Measurements from ENCODE around the gene KIF20A. TPM values are rescaled to one million over a fixed set of nuclear protein-coding genes. Genes with fewer than 3 reads are reported as not detected.

Gene KIF20A
- not detected for total RNA-seq

DNA sequence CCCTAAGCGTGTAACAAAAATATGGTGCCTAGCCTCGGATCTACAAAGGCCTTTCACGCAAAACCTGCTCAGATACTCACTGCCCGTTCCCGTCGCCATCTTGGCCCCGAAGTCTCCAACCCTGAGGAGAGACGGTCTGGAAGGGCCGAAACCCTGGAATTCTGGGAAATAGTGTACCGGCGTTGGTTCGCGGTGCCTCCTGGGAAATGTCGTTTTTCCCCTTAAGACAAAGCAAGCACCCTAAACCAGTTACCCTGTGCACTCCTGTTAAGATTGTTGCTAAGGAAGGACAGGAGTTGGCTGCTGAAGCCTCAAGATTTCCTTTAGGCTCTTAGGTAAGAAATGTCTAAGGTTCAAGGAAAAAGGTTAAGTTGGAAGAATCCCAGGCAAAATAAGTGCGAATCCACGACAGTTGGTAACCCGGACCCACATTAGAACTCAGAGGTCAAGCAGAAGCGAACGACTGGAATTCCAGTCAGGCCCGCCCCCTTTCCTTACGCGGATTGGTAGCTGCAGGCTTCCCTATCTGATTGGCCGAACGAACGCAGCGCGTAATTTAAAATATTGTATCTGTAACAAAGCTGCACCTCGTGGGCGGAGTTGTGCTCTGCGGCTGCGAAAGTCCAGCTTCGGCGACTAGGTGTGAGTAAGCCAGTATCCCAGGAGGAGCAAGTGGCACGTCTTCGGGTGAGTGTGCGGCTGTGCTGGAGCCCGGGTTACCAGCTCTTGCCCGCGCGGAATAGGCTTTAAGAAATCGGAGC is at the start of gene KIF20A, which contains the start of gene BRD8:
KIF20A (plus strand) TSS at position 597 of the 761 bp plus-strand sequence. CDS start 569 bp downstream, outside the sequence.
BRD8 (minus strand) TSS at position 115 of the 761 bp plus-strand sequence; CDS start at position 99, 16 bp downstream.
- peaks cover 17 to 34% of the 10 kb centered on the region in 2 donors for H3K36me3 ChIP-seq
- H3K9me3 ChIP-seq: no peaks in the 10 kb centered on the region
- intact Hi-C loops (cut with DNase I): loop anchor here (2.0 to 5.0 kb wide), 3 partner anchors 34 to 174 kb away; partner anchors contain the start of genes CDC23, CDC25C and KDM3B
- TF ChIP-seq, protein P1, sequence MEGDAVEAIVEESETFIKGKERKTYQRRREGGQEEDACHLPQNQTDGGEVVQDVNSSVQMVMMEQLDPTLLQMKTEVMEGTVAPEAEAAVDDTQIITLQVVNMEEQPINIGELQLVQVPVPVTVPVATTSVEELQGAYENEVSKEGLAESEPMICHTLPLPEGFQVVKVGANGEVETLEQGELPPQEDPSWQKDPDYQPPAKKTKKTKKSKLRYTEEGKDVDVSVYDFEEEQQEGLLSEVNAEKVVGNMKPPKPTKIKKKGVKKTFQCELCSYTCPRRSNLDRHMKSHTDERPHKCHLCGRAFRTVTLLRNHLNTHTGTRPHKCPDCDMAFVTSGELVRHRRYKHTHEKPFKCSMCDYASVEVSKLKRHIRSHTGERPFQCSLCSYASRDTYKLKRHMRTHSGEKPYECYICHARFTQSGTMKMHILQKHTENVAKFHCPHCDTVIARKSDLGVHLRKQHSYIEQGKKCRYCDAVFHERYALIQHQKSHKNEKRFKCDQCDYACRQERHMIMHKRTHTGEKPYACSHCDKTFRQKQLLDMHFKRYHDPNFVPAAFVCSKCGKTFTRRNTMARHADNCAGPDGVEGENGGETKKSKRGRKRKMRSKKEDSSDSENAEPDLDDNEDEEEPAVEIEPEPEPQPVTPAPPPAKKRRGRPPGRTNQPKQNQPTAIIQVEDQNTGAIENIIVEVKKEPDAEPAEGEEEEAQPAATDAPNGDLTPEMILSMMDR (IDR thresholded peaks at IDR 0.05): no peak
- no peaks in the 10 kb centered on the region for H3K27me3 ChIP-seq
- H3K4me3 ChIP-seq: peak within 1 kb of the TSS; percentile 82 to 94
- H3K4me1 ChIP-seq: peaks cover 0 to 9% of the 10 kb centered on the region in 2 donors
- DNase-seq (ENCODE audit: low spot score in 2 of 2): peak; percentile 89 to 98
- peak within 1 kb of the TSS; percentile 75 to 79 for H3K27ac ChIP-seq

DNA sequence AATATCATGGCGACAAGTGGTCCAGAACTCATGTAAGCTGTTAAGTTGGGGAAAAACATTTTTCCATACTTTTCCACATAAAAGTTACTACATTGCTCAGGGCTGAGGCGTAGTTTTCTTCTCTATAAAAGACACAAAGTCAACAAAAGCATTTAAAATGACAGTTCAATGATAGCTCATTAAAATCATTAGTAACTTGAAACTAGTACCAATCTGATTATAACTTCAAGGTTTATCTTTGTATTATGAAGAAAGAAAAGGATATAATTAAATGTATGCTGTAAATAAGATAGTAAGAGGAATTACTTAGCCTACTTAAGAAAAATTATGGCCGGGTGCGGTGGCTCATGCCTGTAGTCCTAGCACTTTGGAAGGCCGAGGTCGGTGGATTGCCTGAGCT is 49.6 kb upstream of the KIF20A start:
- intact Hi-C loops (cut with DNase I): no loop called here
- H3K36me3 ChIP-seq: no peaks in the 10 kb centered on the region
- H3K4me3 ChIP-seq: no peak overlapping the region
- no peaks in the 10 kb centered on the region for H3K4me1 ChIP-seq
- H3K9me3 ChIP-seq: no peaks in the 10 kb centered on the region
- TF ChIP-seq, protein P1 (IDR thresholded peaks at IDR 0.05): no peak
- no peak for DNase-seq (ENCODE audit: low spot score in 2 of 2)
- no peak overlapping the region for H3K27ac ChIP-seq
- no peaks in the 10 kb centered on the region for H3K27me3 ChIP-seq

DNA sequence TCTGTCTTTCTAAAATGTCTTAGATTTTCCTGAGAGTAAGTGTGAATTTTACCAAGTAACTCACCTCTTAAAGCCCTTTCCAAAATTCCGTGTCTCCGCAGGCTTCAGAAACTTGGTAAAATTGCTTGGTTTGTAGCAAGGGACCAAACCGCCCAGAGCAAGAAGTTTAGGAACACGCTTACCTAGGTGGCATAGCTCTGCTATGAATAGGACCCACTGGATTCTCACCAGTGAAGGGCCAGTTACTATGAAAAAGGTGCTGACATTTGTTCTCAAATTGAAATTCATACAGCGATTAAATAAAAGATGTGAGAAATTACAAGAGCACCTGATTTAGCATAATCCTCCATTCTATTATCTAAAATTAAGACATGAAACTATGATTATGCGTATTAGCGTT is 46.4 kb upstream of the KIF20A start:
- no peak for DNase-seq (ENCODE audit: low spot score in 2 of 2)
- H3K36me3 ChIP-seq: no peaks in the 10 kb centered on the region
- no peak overlapping the region for H3K27ac ChIP-seq
- no peaks in the 10 kb centered on the region for H3K27me3 ChIP-seq
- no peaks in the 10 kb centered on the region for H3K4me1 ChIP-seq
- intact Hi-C loops (cut with DNase I): loop anchor here (2.0 to 10.0 kb wide), 2 partner anchors 356 to 508 kb away; no protein-coding TSS in a partner anchor
- H3K9me3 ChIP-seq: no peaks in the 10 kb centered on the region
- TF ChIP-seq, protein P1 (IDR thresholded peaks at IDR 0.05): no peak
- no peak overlapping the region for H3K4me3 ChIP-seq

GRCh38 chr5:138138949-138139780 is 39.7 kb upstream of the KIF20A start, which contains the start of gene NME5:
Gene NME5, minus strand, starts transcription at chr5:138139428. Its CDS starts 648 bp downstream, at chr5:138138780.
- intact Hi-C loops (cut with DNase I): loop anchor here (10.0 kb wide), 1 partner anchor 514 kb away; no protein-coding TSS in a partner anchor
- Histone ChIP-seq H3K4me1 (no peaks in the 10 kb centered on the region), H3K27me3 (no peaks in the 10 kb centered on the region), H3K27ac (no peak within 1 kb of the TSS), H3K9me3 (no peaks in the 10 kb centered on the region), H3K4me3 (peak within 1 kb of the TSS; percentile 57 to 73), H3K36me3 (no peaks in the 10 kb centered on the region)
- TF ChIP-seq, protein P1 (IDR thresholded peaks at IDR 0.05): no peak
- no peak for DNase-seq (ENCODE audit: low spot score in 2 of 2)

GRCh38 chr5:138139781-138140090 is 39.2 kb upstream of the KIF20A start:
- intact Hi-C loops (cut with DNase I): loop anchor here (10.0 kb wide), 1 partner anchor 515 kb away; no protein-coding TSS in a partner anchor
- TF ChIP-seq, protein P1 (IDR thresholded peaks at IDR 0.05): no peak
- no peak for DNase-seq (ENCODE audit: low spot score in 2 of 2)

More at GRCh38 chr5:138139781-138140090, 39.2 kb upstream of the KIF20A start:
- Histone ChIP-seq H3K9me3 (no peaks in the 10 kb centered on the region), H3K4me1 (no peaks in the 10 kb centered on the region), H3K4me3 (peak overlapping the region; percentile 57 to 73), H3K36me3 (no peaks in the 10 kb centered on the region), H3K27ac (no peak overlapping the region), H3K27me3 (no peaks in the 10 kb centered on the region)

Measured in ascending aorta (tissue), 2 donors.